H1 (cell line): Measurements from ENCODE around the gene TEDC1.

ENCODE experiments used
- ATF3 ChIP-seq: IDR thresholded peaks from 2 replicates; pipeline ENCODE4 v1.6.1; 2011; ENCODE audit warnings: low read depth, mild to moderate bottlenecking, low read length; ENCODE audit not compliant: insufficient read depth
- CHD2 ChIP-seq: IDR thresholded peaks from 2 replicates; pipeline ENCODE4 v1.6.1; 2012; ENCODE audit warnings: low read length, improper control_type of control experiment
- CREB1 ChIP-seq: IDR thresholded peaks from 2 replicates; pipeline ENCODE4 v1.6.1; 2012; ENCODE audit warnings: inconsistent platforms
- CTCF ChIP-seq, 3 experiments: IDR thresholded peaks; 1 replicate in 2 of 3; 2 replicates in 1 of 3; pipeline versions ENCODE4 v1.5.1 to v1.6.1; 2011; ENCODE audit warnings: low read length in 3 of 3, mild to moderate bottlenecking in 3 of 3, inconsistent platforms in 2 of 3, low read depth in 1 of 3, moderate library complexity in 1 of 3; ENCODE audit not compliant: insufficient read depth in 1 of 3; ENCODE audit errors: control extremely low read depth in 1 of 3
- EP300 ChIP-seq, 2 experiments: IDR thresholded peaks; 1 replicate in 1 of 2; 2 replicates in 1 of 2; pipeline ENCODE4 v1.6.1; 2011 to 2012; ENCODE audit warnings: low read depth in 2 of 2, low read length in 2 of 2, mild to moderate bottlenecking in 2 of 2, borderline replicate concordance in 1 of 2, inconsistent platforms in 1 of 2, moderate library complexity in 1 of 2
- JUN ChIP-seq: IDR thresholded peaks from 2 replicates; pipeline ENCODE4 v1.6.1; 2011; ENCODE audit warnings: low read depth, mild to moderate bottlenecking, improper control_type of control experiment, low read length
- POLR2A ChIP-seq, 2 experiments: IDR thresholded peaks; 1 replicate in 1 of 2; 2 replicates in 1 of 2; pipeline ENCODE4 v1.6.1; 2011; ENCODE audit warnings: low read depth in 2 of 2, low read length in 2 of 2, mild to moderate bottlenecking in 2 of 2; ENCODE audit errors: control extremely low read depth in 1 of 2
- RFX5 ChIP-seq: IDR thresholded peaks from 2 replicates; pipeline ENCODE4 v1.6.1; 2011; ENCODE audit warnings: low read depth, low read length, improper control_type of control experiment, borderline replicate concordance
- SIN3A ChIP-seq, 2 experiments: IDR thresholded peaks in 1 of 2; conservative IDR thresholded peaks in 1 of 2; 2 replicates each; pipeline ENCODE4 v1.6.1; 2011 to 2012; ENCODE audit warnings: low read length in 2 of 2, improper control_type of control experiment in 1 of 2, low read depth in 1 of 2, mild to moderate bottlenecking in 1 of 2
- SUZ12 ChIP-seq: fragments of 200-600 bp; sonication (generic); IDR thresholded peaks from 2 replicates; pipeline ENCODE4 v1.6.1; 2012; ENCODE audit warnings: mild to moderate bottlenecking, inconsistent platforms, low read length, moderate library complexity, mixed read lengths
- TAF1 ChIP-seq: IDR thresholded peaks from 2 replicates; pipeline ENCODE4 v1.6.1; 2011; ENCODE audit warnings: mild to moderate bottlenecking, low read depth, low read length
- ZNF274 ChIP-seq: IDR thresholded peaks from 2 replicates; pipeline ENCODE4 v1.7.0; 2012; ENCODE audit warnings: low read length, borderline replicate concordance; ENCODE audit errors: extremely low read depth

GRCh38 chr14:105491366-105491973 is 424 bp downstream of the TEDC1 start:
- no peak for TF ChIP-seq CREB1
- no peak for TF ChIP-seq CTCF (IDR thresholded peaks at IDR 0.05; ENCODE audit: control extremely low read depth in 1 of 3, insufficient read depth in 1 of 3, low read depth in 1 of 3, low read length in 3 of 3)
- TF ChIP-seq POLR2A (IDR thresholded peaks at IDR 0.05; ENCODE audit: control extremely low read depth in 1 of 2, low read depth in 2 of 2, low read length in 2 of 2), result peak in 1 of 2 experiments; percentile 80; a peak in 2 of 3 replicates
- TF ChIP-seq CHD2, result no peak
- no peak for TF ChIP-seq ZNF274
- TF ChIP-seq EP300 (IDR thresholded peaks at IDR 0.05; ENCODE audit: borderline replicate concordance in 1 of 2, low read depth in 2 of 2, low read length in 2 of 2), result no peak
- TF ChIP-seq ATF3, result no peak
- TF ChIP-seq SUZ12, result no peak
- 0 out of 4 replicates have a peak, but pooled peaks of 1 of the 2 experiments have one; percentile 46 for TF ChIP-seq SIN3A (conservative IDR thresholded peaks at IDR 0.05 in 1 of 2, IDR thresholded peaks at IDR 0.05 in 1 of 2; ENCODE audit: low read depth in 1 of 2, low read length in 2 of 2)
- peak; percentile 12; the same call in 1 of the 2 replicates for TF ChIP-seq TAF1
- TF ChIP-seq JUN, result no peak
- no peak for TF ChIP-seq RFX5
